GM23338 (cell line): ENCODE data around the gene STX8. TPM values are rescaled to one million over a fixed set of nuclear protein-coding genes. Genes with fewer than 3 reads are reported as not detected.

Experiments used
- ATAC-seq: fragments of 200-7000 bp; cut with Tn5 transposase; 3 replicates; pipeline ENCODE4 v1.9.1; 2020
- DNase-seq: peaks from one replicate; pipeline ENCODE4 v3.0.0-alpha.2; 2015; ENCODE audit warnings: low spot score
- H2AFZ ChIP-seq: fragments of 200-600 bp; sonication (generic); 2 replicates; pipeline ENCODE4 v1.8.0; 2016; ENCODE audit warnings: antibody characterized with exemption, mild to moderate bottlenecking, moderate library complexity
- H3F3A ChIP-seq: fragments of 200-600 bp; sonication (generic); replicated peaks from 2 replicates; pipeline ENCODE4 v1.8.0; 2017; ENCODE audit warnings: antibody characterized with exemption, mixed run types, low read depth
- H3K27ac ChIP-seq: fragments of 200-600 bp; sonication (generic); 2 replicates; pipeline ENCODE4 v1.6.1; 2016; ENCODE audit warnings: low read depth
- H3K27me3 ChIP-seq: fragments of 200-600 bp; sonication (generic); 2 replicates; pipeline ENCODE4 v1.8.0; 2016; ENCODE audit warnings: mild to moderate bottlenecking, mixed run types, moderate library complexity; ENCODE audit not compliant: insufficient read depth
- H3K36me3 ChIP-seq: fragments of 200-600 bp; sonication (generic); 2 replicates; pipeline ENCODE4 v1.8.0; 2016; ENCODE audit warnings: mild to moderate bottlenecking; ENCODE audit not compliant: insufficient read depth
- H3K4me1 ChIP-seq: fragments of 200-600 bp; sonication (generic); 2 replicates; pipeline ENCODE4 v1.8.0; 2016; ENCODE audit warnings: mild to moderate bottlenecking, moderate library complexity; ENCODE audit not compliant: insufficient read depth
- H3K4me2 ChIP-seq: fragments of 200-600 bp; sonication (generic); 2 replicates; pipeline ENCODE4 v1.7.1; 2017; ENCODE audit warnings: mixed run types
- H3K4me3 ChIP-seq: fragments of 200-600 bp; sonication (generic); 2 replicates; pipeline ENCODE4 v1.6.1; 2016; ENCODE audit warnings: mixed run types
- H3K79me2 ChIP-seq: fragments of 200-600 bp; sonication (generic); replicated peaks from 2 replicates; pipeline ENCODE4 v1.8.0; 2017; ENCODE audit warnings: mild to moderate bottlenecking; ENCODE audit not compliant: insufficient read depth
- H3K9me2 ChIP-seq: fragments of 200-600 bp; sonication (generic); 2 replicates; pipeline ENCODE4 v1.8.0; 2017; ENCODE audit not compliant: insufficient read depth
- H4K20me1 ChIP-seq: fragments of 200-600 bp; sonication (generic); replicated peaks from 2 replicates; pipeline ENCODE4 v1.8.0; 2017; ENCODE audit warnings: mild to moderate bottlenecking; ENCODE audit not compliant: insufficient read depth
- H3K27ac Mint-ChIP-seq: 2 replicates; pipeline ENCODE4 v1.8.0; 2020; ENCODE audit warnings: inconsistent platforms, mild to moderate bottlenecking, moderate library complexity, mixed read lengths
- H3K27me3 Mint-ChIP-seq: 3 replicates; pipeline ENCODE4 v1.8.0; 2022; ENCODE audit warnings: low read depth, mild to moderate bottlenecking, moderate library complexity, mixed read lengths, inconsistent platforms; ENCODE audit not compliant: insufficient read depth, poor library complexity
- H3K36me3 Mint-ChIP-seq: 3 replicates; pipeline ENCODE4 v1.8.0; 2021; ENCODE audit warnings: low read depth, mild to moderate bottlenecking, inconsistent platforms, moderate library complexity, mixed read lengths
- H3K4me1 Mint-ChIP-seq: 3 replicates; pipeline ENCODE4 v1.8.0; 2020; ENCODE audit warnings: mild to moderate bottlenecking, inconsistent platforms, mixed read lengths
- H3K4me3 Mint-ChIP-seq: 3 replicates; pipeline ENCODE4 v1.8.0; 2021; ENCODE audit warnings: moderate library complexity, mild to moderate bottlenecking, inconsistent platforms, mixed read lengths
- H3K9me3 Mint-ChIP-seq: 3 replicates; pipeline ENCODE4 v1.8.0; 2020; ENCODE audit warnings: moderate library complexity, mild to moderate bottlenecking, inconsistent platforms, mixed read lengths
- CREB1 ChIP-seq: fragments of 250-450 bp; sonication (Bioruptor Pico); IDR thresholded peaks from 2 replicates; pipeline ENCODE4 v1.5.0; 2020; ENCODE audit warnings: low read depth, mild to moderate bottlenecking, moderate library complexity
- EZH2 ChIP-seq: fragments of 200-600 bp; sonication (generic); IDR thresholded peaks from one replicate; pipeline ENCODE4 v1.8.0; 2017; ENCODE audit warnings: antibody characterized with exemption, mild to moderate bottlenecking, low read depth; ENCODE audit not compliant: unreplicated experiment
- EZH2phosphoT487 ChIP-seq: fragments of 200-600 bp; sonication (generic); IDR thresholded peaks from one replicate; pipeline ENCODE4 v1.8.1; 2018; ENCODE audit warnings: antibody characterized with exemption; ENCODE audit not compliant: unreplicated experiment
- JUNB ChIP-seq: IDR thresholded peaks from one replicate; pipeline ENCODE4 v1.6.1; 2016; ENCODE audit warnings: antibody characterized with exemption; ENCODE audit not compliant: unreplicated experiment
- NANOG ChIP-seq: IDR thresholded peaks from 2 replicates; pipeline ENCODE4 v1.6.1; 2016; ENCODE audit warnings: antibody characterized with exemption, borderline replicate concordance
- STAT1 ChIP-seq: IDR thresholded peaks from one replicate; pipeline ENCODE4 v1.6.1; 2016; ENCODE audit warnings: antibody characterized with exemption; ENCODE audit not compliant: unreplicated experiment
- ZNF114 ChIP-seq: fragments of 250-450 bp; sonication (Bioruptor Pico); IDR thresholded peaks from 2 replicates; pipeline ENCODE4 v1.5.0; 2020; ENCODE audit warnings: mild to moderate bottlenecking, moderate library complexity
- polyA plus RNA-seq: library from polyadenylated mRNA; unstranded; fragments of >200 nt; fragmentation: Nextera tagmentation; extraction: Ambion mirVana; gene quantifications from 2 replicates; pipeline ENCODE4 v1.2.1, GENCODE V29; 2016
- total RNA-seq: library from RNA; depleted of rRNA; stranded (reverse); fragments of >200 nt; shearing (Covaris generic); gene quantifications from 2 replicates; pipeline ENCODE4 v1.2.3, GENCODE V29; 2014
- TF ChIP-seq, protein P1 (sequence below): IDR thresholded peaks from one replicate; pipeline ENCODE4 v1.6.1; 2018; ENCODE audit warnings: antibody characterized with exemption; ENCODE audit not compliant: unreplicated experiment
- TF ChIP-seq, protein P2 (sequence below), 2 experiments: fragments of 200-600 bp in 1 of 2; sonication (generic) in 1 of 2; conservative IDR thresholded peaks; 2 replicates each; pipeline versions ENCODE4 v1.5.1 to v1.6.1; 2016 to 2017; ENCODE audit warnings: antibody characterized with exemption in 2 of 2, low read depth in 2 of 2, mild to moderate bottlenecking in 2 of 2, moderate library complexity in 1 of 2

Gene STX8
- total and polyA plus RNA-seq, 2 experiments from 2014 or later = 59.4 to 82.3 TPM

- Mint-ChIP-seq H3K4me3 (no peak overlapping the region), H3K27me3 (peaks cover 3% of the 10 kb centered on the region), H3K9me3 (no peaks in the 10 kb centered on the region), H3K27ac (no peak overlapping the region), H3K36me3 (no peaks in the 10 kb centered on the region), H3K4me1 (no peaks in the 10 kb centered on the region; the same call in 1 of the 3 replicates)
- Histone ChIP-seq H3K36me3 (no peaks in the 10 kb centered on the region), H3K4me3 (no peak overlapping the region), H3K4me2 (no peak overlapping the region), H2AFZ (no peak overlapping the region), H3K4me1 (no peaks in the 10 kb centered on the region; the same call in 1 of the 2 replicates), H3K27ac (no peak overlapping the region), H3F3A (no peaks in the 10 kb centered on the region), H3K9me2 (no peaks in the 10 kb centered on the region), H4K20me1 (no peaks in the 10 kb centered on the region), H3K79me2 (no peaks in the 10 kb centered on the region), H3K27me3 (no peaks in the 10 kb centered on the region)
- no peak; the same call in 2 of the 3 replicates for ATAC-seq
- no peak for DNase-seq
- TF ChIP-seq EZH2phosphoT487 = no peak
- TF ChIP-seq, protein P1, sequence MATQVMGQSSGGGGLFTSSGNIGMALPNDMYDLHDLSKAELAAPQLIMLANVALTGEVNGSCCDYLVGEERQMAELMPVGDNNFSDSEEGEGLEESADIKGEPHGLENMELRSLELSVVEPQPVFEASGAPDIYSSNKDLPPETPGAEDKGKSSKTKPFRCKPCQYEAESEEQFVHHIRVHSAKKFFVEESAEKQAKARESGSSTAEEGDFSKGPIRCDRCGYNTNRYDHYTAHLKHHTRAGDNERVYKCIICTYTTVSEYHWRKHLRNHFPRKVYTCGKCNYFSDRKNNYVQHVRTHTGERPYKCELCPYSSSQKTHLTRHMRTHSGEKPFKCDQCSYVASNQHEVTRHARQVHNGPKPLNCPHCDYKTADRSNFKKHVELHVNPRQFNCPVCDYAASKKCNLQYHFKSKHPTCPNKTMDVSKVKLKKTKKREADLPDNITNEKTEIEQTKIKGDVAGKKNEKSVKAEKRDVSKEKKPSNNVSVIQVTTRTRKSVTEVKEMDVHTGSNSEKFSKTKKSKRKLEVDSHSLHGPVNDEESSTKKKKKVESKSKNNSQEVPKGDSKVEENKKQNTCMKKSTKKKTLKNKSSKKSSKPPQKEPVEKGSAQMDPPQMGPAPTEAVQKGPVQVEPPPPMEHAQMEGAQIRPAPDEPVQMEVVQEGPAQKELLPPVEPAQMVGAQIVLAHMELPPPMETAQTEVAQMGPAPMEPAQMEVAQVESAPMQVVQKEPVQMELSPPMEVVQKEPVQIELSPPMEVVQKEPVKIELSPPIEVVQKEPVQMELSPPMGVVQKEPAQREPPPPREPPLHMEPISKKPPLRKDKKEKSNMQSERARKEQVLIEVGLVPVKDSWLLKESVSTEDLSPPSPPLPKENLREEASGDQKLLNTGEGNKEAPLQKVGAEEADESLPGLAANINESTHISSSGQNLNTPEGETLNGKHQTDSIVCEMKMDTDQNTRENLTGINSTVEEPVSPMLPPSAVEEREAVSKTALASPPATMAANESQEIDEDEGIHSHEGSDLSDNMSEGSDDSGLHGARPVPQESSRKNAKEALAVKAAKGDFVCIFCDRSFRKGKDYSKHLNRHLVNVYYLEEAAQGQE = peak; percentile 55
Measured at GRCh38 chr17:9230861-9231260, 344.8 kb downstream of the STX8 start.

GRCh38 chr17:9230346-9230745 lies 345.3 kb downstream of the STX8 start:
- Histone ChIP-seq H2AFZ (no peak overlapping the region), H3K27me3 (no peaks in the 10 kb centered on the region), H3K27ac (no peak overlapping the region), H3F3A (no peaks in the 10 kb centered on the region), H3K4me1 (no peaks in the 10 kb centered on the region; the same call in 1 of the 2 replicates), H3K9me2 (no peaks in the 10 kb centered on the region), H3K4me3 (no peak overlapping the region), H3K4me2 (no peak overlapping the region), H4K20me1 (no peaks in the 10 kb centered on the region), H3K79me2 (no peaks in the 10 kb centered on the region), H3K36me3 (no peaks in the 10 kb centered on the region)
- ATAC-seq (no peak), DNase-seq (no peak)
- H3K4me3 Mint-ChIP-seq = no peak overlapping the region; the same call in 2 of the 3 replicates
- no peak overlapping the region for H3K27ac Mint-ChIP-seq
- no peaks in the 10 kb centered on the region for H3K9me3 Mint-ChIP-seq
- no peaks in the 10 kb centered on the region; the same call in 1 of the 3 replicates for H3K4me1 Mint-ChIP-seq
- no peaks in the 10 kb centered on the region for H3K36me3 Mint-ChIP-seq
- H3K27me3 Mint-ChIP-seq = peaks cover 3% of the 10 kb centered on the region
- no peak for TF ChIP-seq CREB1 (CRISPR knock-in tag)
- TF ChIP-seq, protein P2, sequence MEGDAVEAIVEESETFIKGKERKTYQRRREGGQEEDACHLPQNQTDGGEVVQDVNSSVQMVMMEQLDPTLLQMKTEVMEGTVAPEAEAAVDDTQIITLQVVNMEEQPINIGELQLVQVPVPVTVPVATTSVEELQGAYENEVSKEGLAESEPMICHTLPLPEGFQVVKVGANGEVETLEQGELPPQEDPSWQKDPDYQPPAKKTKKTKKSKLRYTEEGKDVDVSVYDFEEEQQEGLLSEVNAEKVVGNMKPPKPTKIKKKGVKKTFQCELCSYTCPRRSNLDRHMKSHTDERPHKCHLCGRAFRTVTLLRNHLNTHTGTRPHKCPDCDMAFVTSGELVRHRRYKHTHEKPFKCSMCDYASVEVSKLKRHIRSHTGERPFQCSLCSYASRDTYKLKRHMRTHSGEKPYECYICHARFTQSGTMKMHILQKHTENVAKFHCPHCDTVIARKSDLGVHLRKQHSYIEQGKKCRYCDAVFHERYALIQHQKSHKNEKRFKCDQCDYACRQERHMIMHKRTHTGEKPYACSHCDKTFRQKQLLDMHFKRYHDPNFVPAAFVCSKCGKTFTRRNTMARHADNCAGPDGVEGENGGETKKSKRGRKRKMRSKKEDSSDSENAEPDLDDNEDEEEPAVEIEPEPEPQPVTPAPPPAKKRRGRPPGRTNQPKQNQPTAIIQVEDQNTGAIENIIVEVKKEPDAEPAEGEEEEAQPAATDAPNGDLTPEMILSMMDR (conservative IDR thresholded peaks at IDR 0.05; ENCODE audit: low read depth in 2 of 2) = no peak
- TF ChIP-seq STAT1 = no peak
- TF ChIP-seq JUNB = no peak
- TF ChIP-seq ZNF114 (CRISPR knock-in tag) = no peak
- TF ChIP-seq NANOG = no peak
- TF ChIP-seq, protein P1 = no peak
- TF ChIP-seq EZH2phosphoT487 = no peak
- TF ChIP-seq EZH2 = no peak
